Loucy (cell line): ENCODE measurements around the gene ASB12.

Source experiments
- H2AFZ ChIP-seq: fragments of 200-600 bp; sonication (generic); 2 replicates; pipeline ENCODE4 v1.6.0; 2016; ENCODE audit warnings: antibody characterized with exemption, mild to moderate bottlenecking, low read length, moderate library complexity
- H3F3A ChIP-seq: fragments of 200-600 bp; 2 replicates; pipeline ENCODE4 v1.6.0; 2016; ENCODE audit warnings: antibody characterized with exemption, low read depth, mild to moderate bottlenecking
- H3K27me3 ChIP-seq: fragments of 200-600 bp; sonication (generic); 2 replicates; pipeline ENCODE4 v1.6.1; 2014; ENCODE audit warnings: low read length, mild to moderate bottlenecking; ENCODE audit not compliant: insufficient read depth, poor library complexity, severe bottlenecking
- H3K36me3 ChIP-seq: fragments of 200-600 bp; sonication (generic); 2 replicates; pipeline ENCODE4 v1.6.1; 2016; ENCODE audit warnings: low read length; ENCODE audit not compliant: insufficient read depth
- H3K4me1 ChIP-seq: fragments of 200-600 bp; sonication (generic); 2 replicates; pipeline ENCODE4 v1.5.1; 2014; ENCODE audit warnings: low read length, mild to moderate bottlenecking; ENCODE audit not compliant: insufficient read depth, poor library complexity, severe bottlenecking
- H3K4me2 ChIP-seq: fragments of 200-600 bp; sonication (generic); 2 replicates; pipeline ENCODE4 v1.6.0; 2014; ENCODE audit warnings: antibody characterized with exemption, low read length, low read depth, mild to moderate bottlenecking; ENCODE audit not compliant: poor library complexity, severe bottlenecking
- H3K4me3 ChIP-seq: fragments of 200-600 bp; sonication (generic); 2 replicates; pipeline ENCODE4 v1.5.1; 2014; ENCODE audit warnings: low read length, mild to moderate bottlenecking, mixed read lengths; ENCODE audit not compliant: poor library complexity, severe bottlenecking
- H3K79me2 ChIP-seq: fragments of 200-600 bp; sonication (generic); 2 replicates; pipeline ENCODE4 v1.6.1; 2014; ENCODE audit warnings: low read length; ENCODE audit not compliant: insufficient read depth
- H3K9ac ChIP-seq: fragments of 200-600 bp; sonication (generic); 2 replicates; pipeline ENCODE4 v1.6.0; 2014; ENCODE audit warnings: mild to moderate bottlenecking, low read depth, low read length, moderate library complexity; ENCODE audit not compliant: poor library complexity, severe bottlenecking
- H3K9me2 ChIP-seq: fragments of 200-600 bp; sonication (generic); replicated peaks from 2 replicates; pipeline ENCODE4 v1.6.1; 2016; ENCODE audit warnings: low read depth, low read length, mixed read lengths
- H3K9me3 ChIP-seq: fragments of 200-600 bp; sonication (generic); 2 replicates; pipeline ENCODE4 v1.6.1; 2014; ENCODE audit warnings: mild to moderate bottlenecking, antibody characterized with exemption, low read length, low read depth; ENCODE audit not compliant: insufficient read depth
- H4K20me1 ChIP-seq: fragments of 200-600 bp; sonication (generic); 2 replicates; pipeline ENCODE4 v1.6.0; 2014; ENCODE audit warnings: antibody characterized with exemption, low read length, mild to moderate bottlenecking; ENCODE audit not compliant: insufficient read depth, poor library complexity, severe bottlenecking
- CTCF ChIP-seq: fragments of 200-600 bp; sonication (generic); conservative IDR thresholded peaks from 2 replicates; pipeline ENCODE4 v1.5.1; 2014; ENCODE audit warnings: mild to moderate bottlenecking, antibody characterized with exemption, low read length
- EZH2phosphoT487 ChIP-seq: fragments of 200-600 bp; IDR thresholded peaks from 2 replicates; pipeline ENCODE4 v1.6.1; 2018; ENCODE audit warnings: antibody characterized with exemption, mild to moderate bottlenecking, moderate library complexity, borderline replicate concordance

ASB12 gene

GRCh38 chrX:64196606-64197005, 33.8 kb downstream of the ASB12 start:
- Histone ChIP-seq H3K79me2 (no peaks in the 10 kb centered on the region), H3K9ac (no peak overlapping the region), H3F3A (no peaks in the 10 kb centered on the region), H3K4me3 (no peak overlapping the region), H3K4me2 (no peak overlapping the region), H2AFZ (no peak overlapping the region), H3K36me3 (peaks cover 8% of the 10 kb centered on the region; the same call in 1 of the 2 replicates), H3K4me1 (no peaks in the 10 kb centered on the region), H3K9me3 (no peaks in the 10 kb centered on the region), H3K27me3 (no peaks in the 10 kb centered on the region), H4K20me1 (peaks cover 3% of the 10 kb centered on the region), H3K9me2 (no peaks in the 10 kb centered on the region)
- TF ChIP-seq EZH2phosphoT487, result no peak
- TF ChIP-seq CTCF, result no peak

- Histone ChIP-seq H3K9ac (no peak overlapping the region), H3K9me3 (no peaks in the 10 kb centered on the region), H3K9me2 (no peaks in the 10 kb centered on the region), H2AFZ (no peak overlapping the region), H3K27me3 (no peaks in the 10 kb centered on the region), H3K4me3 (no peak overlapping the region), H3K4me2 (no peak overlapping the region), H3K4me1 (no peaks in the 10 kb centered on the region), H4K20me1 (peaks cover 3% of the 10 kb centered on the region), H3K79me2 (no peaks in the 10 kb centered on the region), H3F3A (no peaks in the 10 kb centered on the region), H3K36me3 (peaks cover 11% of the 10 kb centered on the region; the same call in 1 of the 2 replicates)
- no peak for TF ChIP-seq EZH2phosphoT487
- no peak for TF ChIP-seq CTCF
Observed at GRCh38 chrX:64195862-64196261, 34.5 kb downstream of the ASB12 start.

GRCh38 chrX:64192673-64193072, 37.7 kb downstream of the ASB12 start:
- Histone ChIP-seq H3K4me2 (no peak overlapping the region), H3K27me3 (no peaks in the 10 kb centered on the region), H3K79me2 (no peaks in the 10 kb centered on the region), H4K20me1 (no peaks in the 10 kb centered on the region), H3K4me3 (no peak overlapping the region), H3K9me3 (no peaks in the 10 kb centered on the region), H3K36me3 (peaks cover 16% of the 10 kb centered on the region; the same call in 1 of the 2 replicates), H3K9me2 (no peaks in the 10 kb centered on the region), H3F3A (no peaks in the 10 kb centered on the region), H2AFZ (no peak overlapping the region), H3K9ac (no peak overlapping the region), H3K4me1 (no peaks in the 10 kb centered on the region)
- TF ChIP-seq CTCF, result no peak
- TF ChIP-seq EZH2phosphoT487, result no peak
